HG02610 (cell line): ENCODE data around the gene RC3H1.

Experiments
- ATAC-seq: cut with Tn5 transposase; IDR thresholded peaks from one replicate; pipeline ENCODE4 v1.9.1; 2021; ENCODE audit warnings: mild to moderate bottlenecking, moderate library complexity; ENCODE audit not compliant: unreplicated experiment

The RC3H1 gene

GRCh38 chr1:173889885-173890284, 132.3 kb downstream of the RC3H1 start:
- ATAC-seq = no peak

GRCh38 chr1:173888749-173889148, 133.4 kb downstream of the RC3H1 start:
- ATAC-seq = no peak

GRCh38 chr1:173887627-173888026, 134.5 kb downstream of the RC3H1 start:
- no peak for ATAC-seq

- no peak for ATAC-seq
Observed at GRCh38 chr1:173886746-173887611, 135.2 kb downstream of the RC3H1 start.

GRCh38 chr1:173884701-173885100, 137.5 kb downstream of the RC3H1 start:
- no peak for ATAC-seq
